ENCODE data around the gene CYP2W1. TPM values are rescaled to one million over a fixed set of nuclear protein-coding genes. Genes with fewer than 3 reads are reported as not detected.

CYP2W1 gene
- total RNA-seq, 3 donors from 2014 or later = 0.47 to 2.3 (median 2.1) TPM

DNA sequence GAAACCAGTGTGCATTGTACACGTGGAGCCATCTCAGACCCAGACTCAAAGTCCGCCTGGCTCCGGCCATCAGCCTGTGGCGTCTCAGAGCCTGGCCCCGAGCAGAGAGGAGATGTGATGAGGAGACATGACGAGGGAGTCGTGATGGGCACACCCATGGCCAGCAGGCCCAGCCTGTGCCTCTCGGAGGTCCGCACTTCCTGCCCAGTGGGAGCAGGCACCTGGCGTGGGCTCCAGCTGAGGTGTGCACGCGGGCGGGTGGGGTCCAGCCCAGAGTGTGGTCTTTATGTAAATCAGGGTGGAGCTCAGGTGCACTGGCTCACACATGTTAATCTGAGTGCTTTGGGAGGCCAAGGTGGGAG is 35.3 kb downstream of the CYP2W1 start:
- Histone ChIP-seq H3K36me3 (ENCODE audit: low read depth) (no peaks in the 10 kb centered on the region), H3K4me1 (ENCODE audit: low read depth) (no peaks in the 10 kb centered on the region), H3K9me3 (no peaks in the 10 kb centered on the region), H3K4me3 (no peak overlapping the region)
- no peak for ATAC-seq
- DNase-seq = peak in 1 of 3 donors; percentile 25
- TF ChIP-seq, protein P1, sequence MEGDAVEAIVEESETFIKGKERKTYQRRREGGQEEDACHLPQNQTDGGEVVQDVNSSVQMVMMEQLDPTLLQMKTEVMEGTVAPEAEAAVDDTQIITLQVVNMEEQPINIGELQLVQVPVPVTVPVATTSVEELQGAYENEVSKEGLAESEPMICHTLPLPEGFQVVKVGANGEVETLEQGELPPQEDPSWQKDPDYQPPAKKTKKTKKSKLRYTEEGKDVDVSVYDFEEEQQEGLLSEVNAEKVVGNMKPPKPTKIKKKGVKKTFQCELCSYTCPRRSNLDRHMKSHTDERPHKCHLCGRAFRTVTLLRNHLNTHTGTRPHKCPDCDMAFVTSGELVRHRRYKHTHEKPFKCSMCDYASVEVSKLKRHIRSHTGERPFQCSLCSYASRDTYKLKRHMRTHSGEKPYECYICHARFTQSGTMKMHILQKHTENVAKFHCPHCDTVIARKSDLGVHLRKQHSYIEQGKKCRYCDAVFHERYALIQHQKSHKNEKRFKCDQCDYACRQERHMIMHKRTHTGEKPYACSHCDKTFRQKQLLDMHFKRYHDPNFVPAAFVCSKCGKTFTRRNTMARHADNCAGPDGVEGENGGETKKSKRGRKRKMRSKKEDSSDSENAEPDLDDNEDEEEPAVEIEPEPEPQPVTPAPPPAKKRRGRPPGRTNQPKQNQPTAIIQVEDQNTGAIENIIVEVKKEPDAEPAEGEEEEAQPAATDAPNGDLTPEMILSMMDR (IDR thresholded peaks at IDR 0.05) = no peak
- intact Hi-C loops (cut with DNase I, micrococcal nuclease) = no loop called here

DNA sequence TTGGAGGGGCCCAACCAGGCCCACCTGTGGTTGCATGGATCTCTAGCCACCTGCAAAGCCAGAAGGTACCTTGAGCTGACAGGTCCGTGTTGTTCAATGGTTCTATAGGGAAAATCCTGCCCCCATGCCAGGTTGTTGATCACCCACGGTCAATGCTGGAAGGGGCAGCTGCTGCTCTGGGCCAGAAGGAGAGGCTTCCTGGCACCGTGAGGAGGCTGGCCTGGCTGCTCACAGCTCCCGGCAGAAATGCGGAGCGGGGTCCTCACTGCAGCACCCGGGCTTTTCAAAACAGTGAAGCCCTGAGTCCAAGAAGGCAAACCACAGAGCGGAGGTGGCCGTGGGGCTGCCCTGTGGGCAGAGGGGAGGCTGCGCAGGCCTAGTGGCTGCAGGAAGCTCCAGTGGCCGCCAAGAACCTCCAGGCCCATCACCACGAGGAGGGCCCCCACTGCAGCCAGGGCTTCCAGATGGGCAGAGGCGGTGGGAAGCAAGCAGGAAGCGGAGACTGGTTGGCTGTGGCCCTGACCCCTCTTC is 36.3 kb downstream of the CYP2W1 start:
- H3K4me3 ChIP-seq = no peak overlapping the region
- no peak for ATAC-seq
- no peaks in the 10 kb centered on the region for H3K9me3 ChIP-seq
- intact Hi-C loops (cut with DNase I, micrococcal nuclease) = no loop called here
- TF ChIP-seq, protein P1 (IDR thresholded peaks at IDR 0.05) = no peak
- DNase-seq = peak in 1 of 3 donors; percentile 44
- no peaks in the 10 kb centered on the region for H3K36me3 ChIP-seq (ENCODE audit: low read depth)
- H3K4me1 ChIP-seq (ENCODE audit: low read depth) = no peaks in the 10 kb centered on the region

DNA sequence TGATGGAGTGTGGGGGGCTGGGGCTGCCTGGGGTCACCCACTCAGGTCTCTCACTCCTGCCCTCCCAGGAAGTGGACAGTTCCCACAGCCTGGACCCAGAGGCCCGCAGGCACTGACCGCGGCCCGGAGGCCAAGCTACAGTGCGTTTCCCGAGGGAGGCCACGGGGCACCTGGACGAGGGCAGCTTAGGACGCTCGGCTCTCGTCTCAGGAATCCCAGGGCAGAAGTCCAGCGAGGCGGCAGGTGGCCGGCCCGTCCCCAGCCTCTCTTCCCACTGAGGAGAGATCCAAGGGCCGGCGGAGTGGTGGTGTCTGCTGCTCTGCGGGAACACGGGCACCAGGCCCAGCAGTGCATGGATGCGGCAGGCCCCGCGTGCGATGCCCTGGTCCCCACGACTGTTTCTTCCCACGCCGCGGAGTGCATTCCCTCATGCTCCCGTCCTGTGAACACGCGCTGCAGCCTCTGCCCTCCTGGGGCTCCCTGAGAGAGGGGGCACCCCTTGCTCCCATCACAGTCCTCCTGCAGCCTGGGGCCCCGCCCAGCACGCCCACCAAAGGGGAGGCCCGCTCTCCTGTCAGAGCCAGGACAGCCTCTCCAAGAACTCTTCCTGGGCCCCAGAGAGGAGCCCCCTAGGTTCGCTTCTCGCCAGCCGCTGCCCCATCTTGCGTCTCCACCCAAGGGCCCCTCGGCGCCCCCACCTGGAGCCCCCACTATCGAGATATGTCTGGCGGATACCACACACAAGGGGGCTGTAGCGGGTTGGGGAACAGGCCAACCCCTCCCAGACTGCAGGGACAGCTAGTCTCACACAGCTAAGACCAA is 37.0 kb downstream of the CYP2W1 start:
- peak in 1 of 3 donors; percentile 49 for DNase-seq
- TF ChIP-seq, protein P1 (IDR thresholded peaks at IDR 0.05) = no peak
- Histone ChIP-seq H3K4me3 (no peak overlapping the region), H3K36me3 (ENCODE audit: low read depth) (no peaks in the 10 kb centered on the region), H3K9me3 (no peaks in the 10 kb centered on the region), H3K4me1 (ENCODE audit: low read depth) (no peaks in the 10 kb centered on the region)
- ATAC-seq = no peak
- intact Hi-C loops (cut with DNase I, micrococcal nuclease) = no loop called here

DNA sequence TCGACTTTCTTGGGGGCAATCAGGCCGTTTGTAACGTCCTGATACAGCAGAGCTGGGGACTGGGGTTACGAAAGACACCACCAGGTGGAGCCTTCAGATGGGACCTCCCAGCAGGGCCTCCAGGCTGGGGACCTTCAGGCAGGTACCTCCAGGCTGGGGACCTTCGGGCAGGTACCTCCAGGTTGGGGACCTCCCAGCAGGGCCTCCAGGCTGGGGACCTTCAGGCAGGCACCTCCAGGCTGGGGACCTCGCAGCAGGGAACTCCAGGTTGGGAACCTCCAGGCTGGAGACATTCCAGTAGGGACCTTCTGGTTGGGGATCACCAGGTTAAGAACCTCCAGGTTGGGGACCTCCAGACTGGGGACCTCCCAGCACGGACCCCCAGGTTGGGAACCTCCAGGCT is 37.9 kb downstream of the CYP2W1 start:
- Histone ChIP-seq H3K4me3 (no peak overlapping the region), H3K36me3 (ENCODE audit: low read depth) (no peaks in the 10 kb centered on the region), H3K4me1 (ENCODE audit: low read depth) (no peaks in the 10 kb centered on the region), H3K9me3 (no peaks in the 10 kb centered on the region)
- ATAC-seq (no peak), DNase-seq (peak in 2 of 3 donors; percentile 24 to 38)
- intact Hi-C loops (cut with DNase I, micrococcal nuclease) = no loop called here
- TF ChIP-seq, protein P1 (IDR thresholded peaks at IDR 0.05) = no peak

DNA sequence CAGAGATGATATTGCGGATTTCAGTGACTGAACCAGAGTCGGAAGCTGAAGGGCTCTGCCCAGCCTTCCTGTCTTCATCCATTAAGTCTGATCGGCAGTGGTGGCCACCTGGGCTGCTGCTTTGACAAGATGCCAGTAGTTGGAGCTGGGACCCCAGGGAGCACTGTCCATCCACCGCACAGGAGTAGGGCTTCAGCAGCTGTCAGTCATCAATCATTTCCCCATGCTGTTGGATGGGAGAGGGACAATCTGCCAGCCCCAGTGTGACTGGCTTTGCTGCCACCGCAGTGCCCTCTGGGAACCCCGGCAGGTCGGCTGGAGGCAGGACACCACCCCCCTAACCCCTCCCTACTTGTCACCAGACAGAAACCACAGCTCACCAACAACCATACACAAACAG is 38.4 kb downstream of the CYP2W1 start:
- H3K9me3 ChIP-seq = no peaks in the 10 kb centered on the region
- no peak overlapping the region for H3K4me3 ChIP-seq
- intact Hi-C loops (cut with DNase I, micrococcal nuclease) = no loop called here
- no peaks in the 10 kb centered on the region for H3K4me1 ChIP-seq (ENCODE audit: low read depth)
- DNase-seq (no peak), ATAC-seq (no peak)
- no peaks in the 10 kb centered on the region for H3K36me3 ChIP-seq (ENCODE audit: low read depth)
- TF ChIP-seq, protein P1 (IDR thresholded peaks at IDR 0.05) = no peak
